22Rv1 (cell line): Measurements from ENCODE around the gene MAPKAPK3.

Source experiments
- CTCF ChIP-seq: fragments of 450-650 bp; IDR thresholded peaks from 2 replicates; pipeline ENCODE4 v1.5.1; 2017; ENCODE audit warnings: mild to moderate bottlenecking
- ZFX ChIP-seq: fragments of 450-650 bp; IDR thresholded peaks from 2 replicates; pipeline ENCODE4 v1.6.1; 2017; ENCODE audit warnings: antibody characterized with exemption, borderline replicate concordance

- TF ChIP-seq CTCF (no peak), ZFX (no peak)
These were observed 11.0 kb upstream of the MAPKAPK3 start for GRCh38 chr3:50605901-50606326.
